Smooth muscle cell (in vitro differentiated cells): ENCODE data around the gene ENPP1. TPM values are rescaled to one million over a fixed set of nuclear protein-coding genes. Genes with fewer than 3 reads are reported as not detected.

Experiments
- DNase-seq: peaks from one replicate; lab custom pipeline; 2025; ENCODE audit not compliant: unreplicated experiment; lab: John Stamatoyannopoulos, UW
- H2AFZ ChIP-seq: fragments of 200-600 bp; sonication (generic); 2 replicates; pipeline ENCODE4 v1.6.0; 2016; ENCODE audit warnings: antibody characterized with exemption, low read depth, mild to moderate bottlenecking
- H3F3A ChIP-seq: fragments of 200-600 bp; sonication (generic); 2 replicates; pipeline ENCODE4 v1.6.0; 2017; ENCODE audit warnings: antibody characterized with exemption, low read depth
- H3K27ac ChIP-seq: fragments of 200-600 bp; sonication (generic); 2 replicates; pipeline ENCODE4 v1.5.1; 2016; ENCODE audit warnings: low read depth, mild to moderate bottlenecking
- H3K27me3 ChIP-seq: fragments of 200-600 bp; sonication (generic); 2 replicates; pipeline ENCODE4 v1.6.1; 2016; ENCODE audit warnings: low read depth, mild to moderate bottlenecking
- H3K36me3 ChIP-seq: fragments of 200-600 bp; sonication (generic); 2 replicates; pipeline ENCODE4 v1.5.1; 2016; ENCODE audit warnings: low read depth
- H3K4me1 ChIP-seq: fragments of 200-600 bp; sonication (generic); 2 replicates; pipeline ENCODE4 v1.5.1; 2016; ENCODE audit warnings: low read depth
- H3K4me2 ChIP-seq: fragments of 200-600 bp; sonication (generic); 2 replicates; pipeline ENCODE4 v1.6.0; 2016; ENCODE audit warnings: mild to moderate bottlenecking
- H3K4me3 ChIP-seq: fragments of 200-600 bp; sonication (generic); 2 replicates; pipeline ENCODE4 v1.5.1; 2016; ENCODE audit warnings: mild to moderate bottlenecking
- H3K79me2 ChIP-seq: fragments of 200-600 bp; sonication (generic); 2 replicates; pipeline ENCODE4 v1.6.0; 2016; ENCODE audit warnings: low read depth, mild to moderate bottlenecking
- H3K9ac ChIP-seq: fragments of 200-600 bp; sonication (generic); 2 replicates; pipeline ENCODE4 v1.6.0; 2016; ENCODE audit warnings: low read depth
- H3K9me3 ChIP-seq: fragments of 200-600 bp; sonication (generic); replicated peaks from 2 replicates; pipeline ENCODE4 v1.5.1; 2016; ENCODE audit warnings: low read depth
- H4K20me1 ChIP-seq: fragments of 200-600 bp; sonication (generic); 2 replicates; pipeline ENCODE4 v1.6.0; 2016; ENCODE audit warnings: low read depth
- CTCF ChIP-seq: fragments of 200-600 bp; sonication (generic); IDR thresholded peaks from 2 replicates; pipeline ENCODE4 v1.5.1; 2017; ENCODE audit warnings: borderline replicate concordance, mild to moderate bottlenecking, antibody characterized with exemption; ENCODE audit not compliant: insufficient read depth, poor library complexity, severe bottlenecking
- WGBS: methylation state at CpG from one replicate; pipeline ENCODE4 v1.1.7; 2016; ENCODE audit warnings: low lambda C conversion rate; 5-methylcytosine and 5-hydroxymethylcytosine counted together
- polyA plus RNA-seq: library from polyadenylated mRNA; unstranded; fragments of >200 nt; fragmentation: Nextera tagmentation; extraction: Ambion mirVana; gene quantifications from 2 replicates; pipeline ENCODE4 v1.2.1, GENCODE V29; 2016
- total RNA-seq: library from RNA; depleted of rRNA; stranded (reverse); fragments of >200 nt; gene quantifications from 2 replicates; pipeline ENCODE4 v1.2.3, GENCODE V29; 2014

Gene ENPP1
- total and polyA plus RNA-seq, 2 experiments from 2014 or later, result 329 to 433 TPM

DNA sequence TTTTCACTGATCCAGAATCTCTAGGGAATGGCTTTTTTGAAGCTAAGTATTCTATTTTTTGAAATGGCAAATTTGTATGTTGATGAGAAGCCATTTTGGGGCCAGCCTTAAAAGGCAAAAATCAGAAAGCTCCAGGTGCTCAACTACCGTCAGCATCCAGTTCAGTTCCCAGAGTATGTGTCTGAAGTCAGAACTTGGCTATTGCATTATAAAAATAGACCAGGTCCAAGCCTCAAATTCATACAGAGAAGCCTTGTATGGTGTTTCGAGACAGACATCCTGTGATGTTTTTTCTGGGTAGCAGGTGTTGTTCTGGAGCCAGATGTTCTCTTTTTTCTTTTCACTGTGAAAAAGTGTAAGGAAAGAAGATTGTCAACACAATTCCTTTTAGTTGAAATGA lies 75.2 kb downstream of the ENPP1 start:
- no peaks in the 10 kb centered on the region for H3K27me3 ChIP-seq
- no peaks in the 10 kb centered on the region for H3K9me3 ChIP-seq
- H3K4me3 ChIP-seq, result no peak overlapping the region
- no peak overlapping the region for H3K27ac ChIP-seq
- H3F3A ChIP-seq, result no peaks in the 10 kb centered on the region
- 96% methylated on average over 2 of the region's 2 CpGs for WGBS
- peaks cover 9% of the 10 kb centered on the region for H4K20me1 ChIP-seq
- H3K9ac ChIP-seq, result no peak overlapping the region
- no peak overlapping the region for H2AFZ ChIP-seq
- no peaks in the 10 kb centered on the region for H3K4me1 ChIP-seq
- H3K36me3 ChIP-seq, result peaks cover 30% of the 10 kb centered on the region
- no peak for DNase-seq
- no peak overlapping the region for H3K4me2 ChIP-seq
- TF ChIP-seq CTCF, result no peak
- H3K79me2 ChIP-seq, result peaks cover 3% of the 10 kb centered on the region

GRCh38 chr6:131885237-131885636 lies 77.4 kb downstream of the ENPP1 start:
- H3K27me3 ChIP-seq, result no peaks in the 10 kb centered on the region
- peaks cover 4% of the 10 kb centered on the region for H3F3A ChIP-seq
- no peak for DNase-seq
- no peak overlapping the region for H3K27ac ChIP-seq
- WGBS, result 82% methylated on average over 1 of the region's 1 CpG
- no peak for TF ChIP-seq CTCF
- peaks cover 3% of the 10 kb centered on the region for H3K79me2 ChIP-seq
- H3K4me1 ChIP-seq, result no peaks in the 10 kb centered on the region
- no peak overlapping the region for H3K4me2 ChIP-seq
- H2AFZ ChIP-seq, result no peak overlapping the region
- H3K9me3 ChIP-seq, result no peaks in the 10 kb centered on the region
- H3K4me3 ChIP-seq, result no peak overlapping the region
- no peak overlapping the region for H3K9ac ChIP-seq
- peaks cover 9% of the 10 kb centered on the region for H4K20me1 ChIP-seq
- H3K36me3 ChIP-seq, result peaks cover 29% of the 10 kb centered on the region

- Histone ChIP-seq H3K79me2 (peaks cover 3% of the 10 kb centered on the region), H4K20me1 (peaks cover 9% of the 10 kb centered on the region), H3K27ac (no peak overlapping the region), H2AFZ (no peak overlapping the region), H3K9me3 (no peaks in the 10 kb centered on the region), H3K27me3 (no peaks in the 10 kb centered on the region), H3F3A (peaks cover 4% of the 10 kb centered on the region), H3K4me2 (no peak overlapping the region), H3K9ac (no peak overlapping the region), H3K36me3 (peaks cover 36% of the 10 kb centered on the region), H3K4me3 (no peak overlapping the region), H3K4me1 (no peaks in the 10 kb centered on the region)
- no peak for TF ChIP-seq CTCF
- WGBS, result 93% methylated on average over 4 of the region's 4 CpGs
- DNase-seq, result no peak
Measured at GRCh38 chr6:131886517-131886916, 78.7 kb downstream of the ENPP1 start.

DNA sequence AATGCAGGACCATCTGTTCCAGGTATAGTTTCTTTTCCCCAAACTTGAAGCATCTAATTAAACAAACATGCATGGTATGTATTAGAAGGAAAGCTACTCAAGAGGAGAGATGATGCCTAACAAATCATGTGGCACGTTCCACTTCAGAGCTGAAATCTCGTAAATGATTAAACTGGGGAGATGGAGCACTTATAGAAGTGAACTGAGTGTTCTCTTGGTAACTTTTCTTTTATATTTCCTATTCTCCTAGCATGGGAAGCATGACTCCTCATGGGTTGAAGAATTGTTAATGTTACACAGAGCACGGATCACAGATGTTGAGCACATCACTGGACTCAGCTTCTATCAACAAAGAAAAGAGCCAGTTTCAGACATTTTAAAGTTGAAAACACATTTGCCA lies 82.3 kb downstream of the ENPP1 start:
- Histone ChIP-seq H3K27ac (no peak overlapping the region), H2AFZ (no peak overlapping the region), H3K79me2 (no peaks in the 10 kb centered on the region), H3K4me1 (no peaks in the 10 kb centered on the region), H3K4me2 (no peak overlapping the region), H3F3A (peaks cover 7% of the 10 kb centered on the region), H3K27me3 (no peaks in the 10 kb centered on the region), H3K4me3 (no peak overlapping the region), H3K9me3 (no peaks in the 10 kb centered on the region), H3K36me3 (peaks cover 21% of the 10 kb centered on the region), H3K9ac (no peak overlapping the region), H4K20me1 (peaks cover 3% of the 10 kb centered on the region)
- no peak for DNase-seq
- 76% methylated on average over 3 of the region's 3 CpGs for WGBS
- TF ChIP-seq CTCF, result no peak
